ENCODE results near the gene HHLA2. TPM values are rescaled to one million over a fixed set of nuclear protein-coding genes. Genes with fewer than 3 reads are reported as not detected.

HHLA2 gene
- total RNA-seq, 1 experiment from 2014 or later, result not detected

- TF ChIP-seq EZH2phosphoT487 (IDR thresholded peaks at IDR 0.05; ENCODE audit: borderline replicate concordance, low read length) (no peak), CTCF (conservative IDR thresholded peaks at IDR 0.05; ENCODE audit: low read depth, low read length) (no peak), EZH2 (IDR thresholded peaks at IDR 0.05; ENCODE audit: low read length, unreplicated experiment) (no peak)
- peaks cover 17% of the 10 kb centered on the region for H3K4me1 ChIP-seq (ENCODE audit: insufficient read depth, low read length)
- H2AFZ ChIP-seq (ENCODE audit: low read length), result no peak overlapping the region
- no peak overlapping the region for H3K4me3 ChIP-seq (ENCODE audit: low read length)
- no peaks in the 10 kb centered on the region for H3K36me3 ChIP-seq (ENCODE audit: low read depth, low read length)
- ChIA-PET CTCF (no interaction called here), POLR2A (ENCODE audit: unreplicated experiment) (no interaction called here)
- H3K27ac ChIP-seq (ENCODE audit: low read length), result no peak overlapping the region
- no peaks in the 10 kb centered on the region for H3K9me3 ChIP-seq (ENCODE audit: low read length)
- no peaks in the 10 kb centered on the region for H3K79me2 ChIP-seq (ENCODE audit: low read length)
- no peak overlapping the region for H3K9ac ChIP-seq (ENCODE audit: low read length)
- 0 out of 2 replicates have a peak, but pooled peaks cover 2% of the 10 kb centered on the region for H3K9me2 ChIP-seq (replicated peaks; ENCODE audit: low read length)
- no TSS peak for BruUV-seq (replicated peaks)
- intact Hi-C loops (cut with micrococcal nuclease), result loop anchor here (5.0 kb wide), 3 partner anchors 78 to 172 kb away; partner anchors contain the start of gene IFT57
- no peaks in the 10 kb centered on the region for H3F3A ChIP-seq (ENCODE audit: low read length, unreplicated experiment)
- H3K27me3 ChIP-seq (ENCODE audit: low read length), result no peaks in the 10 kb centered on the region
- no peak overlapping the region for H3K4me2 ChIP-seq (ENCODE audit: low read length)
- H4K20me1 ChIP-seq (ENCODE audit: low read length), result no peaks in the 10 kb centered on the region
- ATAC-seq, result no peak
- DNase-seq, result no peak
These were observed 97.7 kb downstream of the HHLA2 start for GRCh38 chr3:108394016-108394415.

- Histone ChIP-seq H3K9me3 (ENCODE audit: low read length) (no peaks in the 10 kb centered on the region), H3K27me3 (ENCODE audit: low read length) (no peaks in the 10 kb centered on the region), H3K4me2 (ENCODE audit: low read length) (no peak overlapping the region), H3K9ac (ENCODE audit: low read length) (no peak overlapping the region), H3F3A (ENCODE audit: low read length, unreplicated experiment) (no peaks in the 10 kb centered on the region), H3K36me3 (ENCODE audit: low read depth, low read length) (no peaks in the 10 kb centered on the region), H3K4me1 (ENCODE audit: insufficient read depth, low read length) (peaks cover 17% of the 10 kb centered on the region), H4K20me1 (ENCODE audit: low read length) (no peaks in the 10 kb centered on the region), H3K27ac (ENCODE audit: low read length) (no peak overlapping the region), H3K79me2 (ENCODE audit: low read length) (no peaks in the 10 kb centered on the region), H2AFZ (ENCODE audit: low read length) (no peak overlapping the region), H3K4me3 (ENCODE audit: low read length) (no peak overlapping the region), H3K9me2 (replicated peaks; ENCODE audit: low read length) (0 out of 2 replicates have a peak, but pooled peaks cover 2% of the 10 kb centered on the region)
- ChIA-PET CTCF (no interaction called here), POLR2A (ENCODE audit: unreplicated experiment) (no interaction called here)
- TF ChIP-seq CTCF (conservative IDR thresholded peaks at IDR 0.05; ENCODE audit: low read depth, low read length), result no peak
- TF ChIP-seq EZH2phosphoT487 (IDR thresholded peaks at IDR 0.05; ENCODE audit: borderline replicate concordance, low read length), result no peak
- no peak for TF ChIP-seq EZH2 (IDR thresholded peaks at IDR 0.05; ENCODE audit: low read length, unreplicated experiment)
- intact Hi-C loops (cut with micrococcal nuclease), result loop anchor here (5.0 kb wide), 3 partner anchors 78 to 172 kb away; partner anchors contain the start of gene IFT57
- BruUV-seq (replicated peaks), result no TSS peak
- DNase-seq (no peak), ATAC-seq (no peak)
These were observed 98.2 kb downstream of the HHLA2 start for GRCh38 chr3:108394563-108394962.

GRCh38 chr3:108396336-108396735 lies 100.0 kb downstream of the HHLA2 start:
- ChIA-PET POLR2A (ENCODE audit: unreplicated experiment) (no interaction called here), CTCF (no interaction called here)
- TF ChIP-seq CTCF (conservative IDR thresholded peaks at IDR 0.05; ENCODE audit: low read depth, low read length) (no peak), EZH2 (IDR thresholded peaks at IDR 0.05; ENCODE audit: low read length, unreplicated experiment) (no peak), EZH2phosphoT487 (IDR thresholded peaks at IDR 0.05; ENCODE audit: borderline replicate concordance, low read length) (no peak)
- H3K9me3 ChIP-seq (ENCODE audit: low read length), result no peaks in the 10 kb centered on the region
- no peak overlapping the region for H2AFZ ChIP-seq (ENCODE audit: low read length)
- H3K27me3 ChIP-seq (ENCODE audit: low read length), result no peaks in the 10 kb centered on the region
- DNase-seq (no peak), ATAC-seq (no peak)
- H3F3A ChIP-seq (ENCODE audit: low read length, unreplicated experiment), result no peaks in the 10 kb centered on the region
- H3K4me2 ChIP-seq (ENCODE audit: low read length), result no peak overlapping the region
- BruUV-seq (replicated peaks), result no TSS peak
- H3K27ac ChIP-seq (ENCODE audit: low read length), result no peak overlapping the region
- H3K4me3 ChIP-seq (ENCODE audit: low read length), result no peak overlapping the region
- H3K36me3 ChIP-seq (ENCODE audit: low read depth, low read length), result no peaks in the 10 kb centered on the region
- no peaks in the 10 kb centered on the region for H4K20me1 ChIP-seq (ENCODE audit: low read length)
- no peak overlapping the region for H3K9ac ChIP-seq (ENCODE audit: low read length)
- intact Hi-C loops (cut with micrococcal nuclease), result no loop called here
- no peaks in the 10 kb centered on the region for H3K9me2 ChIP-seq (replicated peaks; ENCODE audit: low read length)
- H3K79me2 ChIP-seq (ENCODE audit: low read length), result no peaks in the 10 kb centered on the region
- peaks cover 16% of the 10 kb centered on the region for H3K4me1 ChIP-seq (ENCODE audit: insufficient read depth, low read length)

All from PC-3 (cell line).